Gastroesophageal sphincter (tissue), 4 donors: ENCODE data around the gene PXYLP1. TPM values are rescaled to one million over a fixed set of nuclear protein-coding genes. Genes with fewer than 3 reads are reported as not detected.

Experiments used
- ATAC-seq: fragments of 150-250 bp; one replicate; pipeline ENCODE4 v1.9.1; 2016; ENCODE audit warnings: mild to moderate bottlenecking, moderate library complexity
- H3K27ac ChIP-seq, 4 donors: fragments of 200-600 bp; sonication (generic) in 3 of 4; 1 replicate in 3 of 4; 2 replicates in 1 of 4; pipeline ENCODE4 v1.5.1; 2016 to 2019
- H3K27me3 ChIP-seq: fragments of 200-600 bp; sonication (generic); one replicate; pipeline ENCODE4 v1.5.1; 2019
- H3K36me3 ChIP-seq, 2 donors: fragments of 200-600 bp; sonication (generic); one replicate each; pipeline ENCODE4 v1.5.1; 2019; ENCODE audit warnings: control low read depth in 1 of 2
- H3K4me1 ChIP-seq, 3 donors: fragments of 200-600 bp; sonication (generic); 1 replicate in 2 of 3; 2 replicates in 1 of 3; pipeline ENCODE4 v1.5.1; 2016 to 2019; ENCODE audit warnings: control low read depth in 2 of 3
- H3K4me3 ChIP-seq, 2 donors: fragments of 200-600 bp; sonication (generic); one replicate each; pipeline ENCODE4 v1.5.1; 2019; ENCODE audit warnings: mild to moderate bottlenecking in 1 of 2, moderate library complexity in 1 of 2
- H3K9me3 ChIP-seq, 3 donors: fragments of 200-600 bp; sonication (generic); one replicate each; pipeline ENCODE4 v1.5.1; 2017 to 2019; ENCODE audit warnings: control low read depth in 2 of 3
- CTCF ChIP-seq, 4 experiments: fragments of 200-600 bp in 2 of 4; fragments of 450-650 bp in 2 of 4; sonication (generic) in 1 of 4; IDR thresholded peaks; one replicate each; pipeline ENCODE4 v1.5.1; 2017 to 2019; ENCODE audit warnings: antibody characterized with exemption in 4 of 4, mild to moderate bottlenecking in 2 of 4, moderate library complexity in 2 of 4
- EP300 ChIP-seq: sonication (generic); formaldehyde crosslinking; IDR thresholded peaks from one replicate; pipeline ENCODE4 v1.6.1; 2017; ENCODE audit warnings: antibody characterized with exemption, mild to moderate bottlenecking
- POLR2A ChIP-seq, 2 donors: fragments of 450-650 bp; IDR thresholded peaks; one replicate each; pipeline ENCODE4 v1.6.1; 2017; ENCODE audit warnings: antibody characterized with exemption in 2 of 2, mild to moderate bottlenecking in 2 of 2, moderate library complexity in 1 of 2
- POLR2AphosphoS5 ChIP-seq: sonication (generic); formaldehyde crosslinking; IDR thresholded peaks from one replicate; pipeline ENCODE4 v1.6.1; 2017; ENCODE audit warnings: antibody characterized with exemption
- WGBS, 2 donors: methylation state at CpG; one replicate each; pipeline ENCODE4 v1.1.5; 2018; ENCODE audit warnings: low coverage in 1 of 2; 5-methylcytosine and 5-hydroxymethylcytosine counted together
- total RNA-seq, 4 donors: library from RNA; depleted of rRNA; stranded (reverse); fragments of >200 nt; gene quantifications; one replicate each; pipeline ENCODE4 v1.1.0, GENCODE V29; 2016

The PXYLP1 gene
- total RNA-seq, 4 donors from 2014 or later = 6.5 to 16.9 (median 10.0) TPM

- no peak for TF ChIP-seq POLR2AphosphoS5
- TF ChIP-seq EP300 = no peak
- no peak for TF ChIP-seq POLR2A (IDR thresholded peaks at IDR 0.05)
- no peak for TF ChIP-seq CTCF (IDR thresholded peaks at IDR 0.05)
- peaks cover 0 to 13% (median 3%) of the 10 kb centered on the region in 3 donors for H3K4me1 ChIP-seq
- no peaks in the 10 kb centered on the region for H3K9me3 ChIP-seq
- no peak overlapping the region for H3K4me3 ChIP-seq
- 94 to 100% methylated on average over 1 to 2 of the region's 2 CpGs for WGBS, 2 donors
- no peaks in the 10 kb centered on the region for H3K27me3 ChIP-seq
- H3K27ac ChIP-seq = no peak overlapping the region
- H3K36me3 ChIP-seq = peaks cover 0 to 15% of the 10 kb centered on the region in 2 donors
- ATAC-seq = no peak
Measured at GRCh38 chr3:141258973-141259372, 27.3 kb downstream of the PXYLP1 start.

- no peaks in the 10 kb centered on the region for H3K27me3 ChIP-seq
- no peak for ATAC-seq
- 81 to 84% methylated on average over 6 to 13 of the region's 15 CpGs for WGBS, 2 donors
- no peaks in the 10 kb centered on the region for H3K9me3 ChIP-seq
- no peak overlapping the region for H3K4me3 ChIP-seq
- TF ChIP-seq CTCF (IDR thresholded peaks at IDR 0.05) = no peak
- TF ChIP-seq POLR2AphosphoS5 = no peak
- TF ChIP-seq POLR2A (IDR thresholded peaks at IDR 0.05) = no peak
- TF ChIP-seq EP300 = no peak
- H3K27ac ChIP-seq = no peak overlapping the region
- H3K4me1 ChIP-seq = peaks cover 0 to 13% (median 3%) of the 10 kb centered on the region in 3 donors
- peaks cover 0 to 15% of the 10 kb centered on the region in 2 donors for H3K36me3 ChIP-seq
Measured at GRCh38 chr3:141259821-141260629, 28.4 kb downstream of the PXYLP1 start.

GRCh38 chr3:141260630-141260927 lies 29.0 kb downstream of the PXYLP1 start:
- no peak for ATAC-seq
- WGBS, 2 donors = no CpG with 5 or more reads among the region's 2 CpGs
- TF ChIP-seq POLR2A (IDR thresholded peaks at IDR 0.05) (no peak), EP300 (no peak), CTCF (IDR thresholded peaks at IDR 0.05) (no peak), POLR2AphosphoS5 (no peak)

GRCh38 chr3:141261472-141262307 lies 30.1 kb downstream of the PXYLP1 start:
- peaks cover 0 to 13% (median 3%) of the 10 kb centered on the region in 3 donors for H3K4me1 ChIP-seq
- no peaks in the 10 kb centered on the region for H3K9me3 ChIP-seq
- 67 to 82% methylated on average over 7 to 8 of the region's 8 CpGs for WGBS, 2 donors

More at GRCh38 chr3:141260630-141260927, 29.0 kb downstream of the PXYLP1 start:
- Histone ChIP-seq H3K27me3 (no peaks in the 10 kb centered on the region), H3K9me3 (no peaks in the 10 kb centered on the region), H3K36me3 (peaks cover 0 to 15% of the 10 kb centered on the region in 2 donors), H3K4me1 (peaks cover 0 to 13% (median 3%) of the 10 kb centered on the region in 3 donors), H3K4me3 (no peak overlapping the region), H3K27ac (no peak overlapping the region)

More at GRCh38 chr3:141261472-141262307, 30.1 kb downstream of the PXYLP1 start:
- Histone ChIP-seq H3K36me3 (peaks cover 0 to 15% of the 10 kb centered on the region in 2 donors), H3K4me3 (no peak overlapping the region), H3K27ac (peak overlapping the region in 3 of 4 donors; percentile 5 to 57 (median 51)), H3K27me3 (no peaks in the 10 kb centered on the region)
- TF ChIP-seq POLR2A (IDR thresholded peaks at IDR 0.05) = no peak
- TF ChIP-seq EP300 = no peak
- TF ChIP-seq CTCF (IDR thresholded peaks at IDR 0.05) = no peak
- TF ChIP-seq POLR2AphosphoS5 = no peak
- ATAC-seq = no peak
